NCI-H345 treated with DMSO at 0.1 percent for 48 hours (cell line): Measurements from ENCODE around the gene KCNQ1OT1.

Experiments used
- DNase-seq: peaks from one replicate; lab custom pipeline; 2025; ENCODE audit not compliant: unreplicated experiment; lab: John Stamatoyannopoulos, UW

Gene KCNQ1OT1

DNA sequence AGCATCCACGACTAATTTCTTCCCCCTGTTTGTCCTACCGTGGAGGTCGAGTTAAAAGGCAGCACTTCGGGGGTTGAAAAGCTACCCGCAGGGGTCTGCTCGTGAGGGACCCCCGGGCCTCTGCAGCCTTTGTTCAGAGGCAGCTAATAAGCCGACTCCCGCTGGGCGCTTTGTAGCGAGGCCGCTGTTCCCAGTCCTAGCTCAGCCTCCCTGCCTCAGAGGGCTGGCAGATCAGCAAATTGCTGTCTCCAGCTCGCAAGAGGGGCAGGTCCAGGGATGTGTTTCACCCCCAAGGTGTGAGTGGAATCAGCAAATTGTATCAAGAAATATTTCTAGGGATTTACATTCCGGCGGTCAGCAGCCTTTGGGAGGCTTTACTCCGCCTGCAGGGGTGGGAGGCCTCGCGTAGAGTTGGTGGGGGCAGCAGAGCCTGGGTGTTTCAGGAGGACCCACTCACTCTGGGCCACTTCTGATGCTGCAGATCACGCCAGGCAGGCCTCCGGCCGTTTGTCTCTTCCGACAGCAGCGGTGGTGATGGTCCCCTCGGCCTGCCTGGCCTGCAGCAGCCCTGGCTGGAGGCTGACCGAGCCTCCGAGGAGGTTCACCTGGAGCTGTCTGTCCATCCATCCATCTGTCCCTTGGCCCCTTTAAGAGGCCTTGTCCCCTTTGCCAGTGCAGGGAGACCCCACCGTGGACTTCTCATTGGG, 21.6 kb upstream of the KCNQ1OT1 start:
- no peak for DNase-seq

- no peak for DNase-seq
These were observed 20.2 kb upstream of the KCNQ1OT1 start for GRCh38 chr11:2719831-2720590.

DNA sequence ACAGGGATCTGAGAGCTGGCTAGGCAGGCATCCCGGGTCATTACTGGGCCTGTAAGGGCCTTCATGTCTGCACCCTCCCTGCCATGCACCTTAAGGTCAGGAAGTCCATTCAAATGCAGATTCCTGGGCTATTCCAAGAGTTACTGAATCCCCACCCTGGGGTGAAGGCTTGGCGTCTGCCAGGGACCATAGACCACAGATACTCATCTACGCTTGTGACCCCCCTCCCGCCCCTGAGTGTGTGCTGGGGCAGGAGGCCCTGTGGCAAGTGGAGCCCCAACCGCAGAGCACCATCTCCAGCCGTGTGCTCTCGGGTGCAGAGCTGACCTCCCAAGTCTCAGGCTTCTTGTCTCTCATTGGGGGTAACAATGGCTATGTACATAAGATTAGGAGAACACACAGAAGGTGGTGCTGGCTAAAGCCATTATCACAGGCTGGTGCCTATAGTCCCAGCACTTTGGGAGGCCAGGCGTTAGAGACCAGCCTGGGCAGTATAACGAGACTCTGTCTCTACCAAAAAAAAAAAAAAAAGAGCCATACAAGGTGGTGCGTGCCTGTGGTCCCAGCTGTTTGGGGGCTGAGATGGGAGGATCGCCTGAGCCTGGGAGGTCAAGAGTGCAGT, 19.1 kb upstream of the KCNQ1OT1 start:
- no peak for DNase-seq

DNA sequence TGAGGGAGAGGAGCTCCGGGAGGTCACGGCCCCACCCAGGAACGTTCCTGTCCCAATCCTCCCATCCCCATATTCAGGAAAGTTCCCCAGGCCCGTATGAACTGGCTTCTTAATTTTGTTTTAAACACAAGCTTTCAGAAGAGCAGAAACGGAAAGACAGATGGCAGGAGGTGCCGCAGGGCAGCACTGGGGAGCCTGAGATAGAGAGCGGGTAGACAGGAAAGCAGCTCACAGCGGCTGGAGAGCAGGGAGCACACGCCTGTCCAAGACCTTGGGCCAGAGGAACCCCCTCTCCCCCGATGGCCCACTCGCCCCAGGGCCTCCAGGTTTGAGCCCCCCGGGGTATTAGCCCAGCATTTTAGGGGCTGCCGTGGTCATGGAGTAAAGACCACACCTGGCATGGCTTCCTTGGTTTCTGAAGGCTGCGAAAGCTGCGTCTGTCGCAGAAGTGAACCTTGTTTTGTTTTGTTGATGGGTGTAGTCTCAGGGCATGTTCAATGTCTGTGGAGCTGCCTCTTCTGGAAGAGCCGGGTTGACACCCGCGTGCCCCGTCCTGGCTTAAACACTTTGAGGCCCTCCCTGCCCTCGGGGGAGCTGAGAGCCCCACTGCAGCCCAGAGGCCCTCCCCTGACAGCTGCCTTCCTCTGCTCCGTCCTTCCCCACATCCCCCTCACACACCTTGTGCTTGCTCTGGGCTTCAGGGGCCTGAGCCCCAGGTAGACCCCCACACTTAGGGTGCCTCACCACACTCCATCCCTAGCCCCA, 17.9 kb upstream of the KCNQ1OT1 start:
- no peak for DNase-seq

DNA sequence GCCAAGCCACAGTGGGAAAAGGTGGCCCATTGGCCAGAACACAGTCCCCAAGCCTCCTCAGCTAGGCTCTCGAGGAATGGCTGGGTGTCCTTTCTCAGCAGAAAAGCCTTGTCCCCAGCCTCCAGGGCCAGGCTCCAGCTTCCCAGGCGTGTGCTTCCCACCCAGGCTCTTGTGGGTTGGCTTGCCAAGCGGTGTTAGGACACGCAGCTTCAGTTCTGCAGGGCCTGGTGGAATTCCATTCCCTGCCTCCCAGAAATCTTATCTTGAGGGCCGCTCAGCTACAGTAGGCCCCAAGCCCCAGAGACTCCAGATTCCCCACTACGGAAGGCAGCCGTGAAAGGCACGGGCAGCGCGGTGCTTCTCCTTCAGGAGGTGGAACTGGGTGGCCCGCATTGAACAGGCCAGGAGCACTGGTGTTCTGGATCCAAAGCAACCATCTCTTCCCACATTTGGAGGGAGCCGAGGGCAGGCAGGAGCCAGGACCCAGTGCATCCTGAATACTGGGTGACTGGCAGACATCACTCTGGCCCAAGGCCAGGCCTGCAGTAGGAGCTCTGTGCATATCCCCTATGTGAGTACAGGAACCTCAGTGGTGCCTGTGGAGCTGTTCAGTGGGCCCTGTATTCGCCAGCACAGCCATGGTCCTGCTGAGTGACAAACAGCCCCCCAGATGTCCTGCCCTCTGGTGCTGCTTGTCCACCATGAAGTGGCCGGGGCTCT, 16.7 kb upstream of the KCNQ1OT1 start:
- no peak for DNase-seq

DNA sequence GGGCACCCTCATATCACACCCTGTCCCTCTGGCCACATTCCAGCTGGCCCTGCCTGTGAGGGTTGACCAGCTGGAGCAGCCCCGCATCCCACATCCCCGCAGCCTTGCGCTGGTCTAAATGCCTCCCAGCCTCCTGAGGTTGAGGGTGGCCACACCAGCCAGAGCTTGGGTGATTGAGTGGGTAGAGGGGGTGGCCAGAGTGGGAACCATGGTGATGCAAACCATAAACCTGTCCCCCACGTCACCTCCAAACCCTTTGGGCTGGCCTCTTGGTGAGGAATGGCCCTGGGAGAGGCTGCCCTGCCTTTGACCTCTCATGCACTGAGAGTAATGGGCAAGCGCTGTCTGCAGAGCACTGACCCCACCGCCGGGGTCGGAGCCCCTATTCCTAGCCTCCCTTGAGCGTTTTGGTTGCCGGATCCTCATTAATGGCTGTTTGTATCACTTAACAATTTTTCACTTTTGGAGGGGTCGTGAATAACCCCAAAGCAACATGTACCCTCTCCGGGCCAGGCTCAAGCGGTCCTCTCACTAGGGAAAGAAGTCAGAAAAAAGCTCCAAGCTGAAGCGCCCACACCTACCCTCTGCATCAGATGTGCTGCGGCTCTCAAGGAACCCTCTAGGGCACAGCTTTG, 16.0 kb upstream of the KCNQ1OT1 start:
- no peak for DNase-seq

DNA sequence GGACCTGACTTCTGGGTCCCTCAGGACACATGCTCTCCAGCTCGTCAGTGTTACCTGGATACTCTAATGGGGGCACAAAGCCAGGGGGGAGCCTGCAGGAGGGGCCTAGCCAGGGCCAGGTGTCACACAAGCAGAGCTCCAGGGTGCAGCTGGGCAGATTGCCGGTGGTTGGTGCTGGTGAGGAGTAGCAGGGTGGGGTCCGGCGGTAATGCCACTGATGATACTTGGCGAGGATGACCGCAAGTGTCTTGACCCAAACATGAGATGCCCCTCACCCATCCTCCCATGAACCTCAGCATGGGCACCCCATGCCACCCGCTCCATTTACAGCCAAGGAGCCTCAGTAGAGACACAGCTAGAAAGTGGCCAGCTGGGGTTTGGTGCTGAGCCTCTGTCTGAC, 15.1 kb upstream of the KCNQ1OT1 start:
- no peak for DNase-seq

DNA sequence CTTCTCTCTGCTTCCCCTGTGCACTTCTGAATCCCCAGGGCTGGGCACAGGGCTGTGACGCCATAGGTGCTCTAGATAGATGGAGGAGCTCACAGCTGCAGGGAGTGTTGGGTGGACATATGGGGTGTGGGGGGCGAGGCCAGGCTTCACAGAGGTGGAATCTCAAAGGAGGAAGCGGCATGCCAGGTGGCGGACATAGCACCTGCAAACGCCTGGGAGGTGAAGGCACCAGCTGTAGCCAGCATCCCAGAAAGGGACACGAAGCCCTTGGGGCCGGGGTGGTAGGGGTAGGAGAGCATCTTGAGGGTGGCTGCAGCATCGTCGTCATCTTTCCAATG, 14.6 kb upstream of the KCNQ1OT1 start:
- no peak for DNase-seq

DNA sequence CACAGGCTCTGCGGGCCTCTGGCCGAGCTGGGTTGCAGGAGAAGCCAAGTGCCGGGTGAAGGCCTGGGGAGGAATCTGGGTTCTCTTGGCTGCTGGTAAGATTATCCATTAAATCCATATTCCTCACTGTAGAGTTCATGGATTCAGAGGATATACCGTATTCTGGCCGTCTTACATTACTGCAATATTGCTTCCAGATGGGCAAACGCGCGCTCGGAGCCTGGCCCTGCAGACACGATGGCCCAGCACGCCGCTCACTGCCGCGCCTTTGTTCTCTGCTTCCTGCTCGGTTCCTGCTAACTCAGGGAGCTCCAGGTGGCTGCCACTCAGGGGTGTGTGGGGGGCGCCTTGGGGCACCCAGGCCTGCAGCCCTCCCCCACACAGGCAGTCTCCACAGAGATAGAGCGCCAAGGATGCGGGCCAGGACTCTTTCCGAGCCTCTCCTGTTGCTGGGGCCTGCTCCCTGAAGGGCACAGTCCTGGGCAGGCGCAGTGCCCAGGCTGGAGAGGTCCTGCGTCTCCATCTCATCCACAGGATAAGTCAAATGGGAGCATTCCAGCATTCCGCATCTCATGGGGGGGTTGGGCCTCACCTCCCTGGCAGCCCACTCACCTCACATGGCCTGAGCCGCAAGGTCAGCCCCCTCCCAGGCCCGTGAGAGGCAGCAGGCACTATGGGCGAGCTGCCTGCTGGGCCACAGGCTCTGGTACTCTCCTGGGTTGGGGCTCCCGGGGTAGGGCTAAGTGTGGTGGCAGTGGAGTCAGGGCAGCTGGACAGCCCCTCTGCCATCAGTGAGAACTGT, 14.1 kb upstream of the KCNQ1OT1 start:
- no peak for DNase-seq

DNA sequence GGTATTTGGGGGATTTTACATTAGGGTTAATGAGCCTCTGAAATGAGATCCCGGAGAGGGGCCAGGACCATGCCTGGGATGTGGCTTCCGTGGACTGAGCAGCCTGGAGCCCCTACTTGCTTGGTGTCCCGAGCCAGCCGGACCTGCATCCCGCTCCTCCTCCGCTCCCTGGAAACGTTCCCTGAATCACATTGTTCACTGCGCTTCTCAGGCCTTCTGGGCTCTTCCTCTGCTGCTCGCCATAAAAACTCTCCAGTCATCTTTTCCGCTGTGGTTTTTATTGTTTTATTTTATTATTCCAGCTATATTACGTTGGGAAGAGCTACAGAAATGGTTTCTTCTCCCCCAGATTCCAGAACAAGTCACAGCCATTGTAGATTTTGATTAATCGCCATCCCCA, 13.3 kb upstream of the KCNQ1OT1 start:
- DNase-seq: no peak

GRCh38 chr11:2711161-2711560, 11.4 kb upstream of the KCNQ1OT1 start:
- no peak for DNase-seq

- DNase-seq: no peak
These were observed 9.6 kb upstream of the KCNQ1OT1 start for GRCh38 chr11:2709429-2709828.

- no peak for DNase-seq
These were observed 9.0 kb upstream of the KCNQ1OT1 start for GRCh38 chr11:2708757-2709281.

DNA sequence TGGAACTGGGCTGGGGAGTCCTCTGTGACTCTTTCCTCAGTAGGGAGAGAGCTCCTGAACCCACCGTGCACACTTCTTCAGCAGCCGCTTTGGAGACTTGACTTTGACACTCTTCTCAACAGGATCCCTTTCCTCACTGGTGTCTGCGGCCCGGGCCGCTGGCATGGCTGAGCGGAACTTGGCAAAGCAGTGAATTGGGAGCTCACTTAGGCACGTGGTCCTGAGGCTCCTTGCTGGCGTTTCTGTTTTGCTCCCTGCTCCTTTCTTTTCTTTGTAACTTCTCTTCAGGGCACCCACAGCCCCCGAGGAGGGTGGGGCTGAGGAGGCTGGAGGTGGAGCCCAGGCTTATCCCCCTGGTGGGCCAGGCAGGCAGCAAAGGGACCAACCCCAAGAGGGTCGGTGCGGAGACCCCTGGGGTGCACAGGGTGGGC, 8.4 kb upstream of the KCNQ1OT1 start:
- DNase-seq: no peak

GRCh38 chr11:2707736-2708135, 7.9 kb upstream of the KCNQ1OT1 start:
- DNase-seq: no peak

- DNase-seq: no peak
These were observed 6.5 kb upstream of the KCNQ1OT1 start for GRCh38 chr11:2706321-2706720.

GRCh38 chr11:2704896-2705606, 5.3 kb upstream of the KCNQ1OT1 start:
- DNase-seq: no peak

DNA sequence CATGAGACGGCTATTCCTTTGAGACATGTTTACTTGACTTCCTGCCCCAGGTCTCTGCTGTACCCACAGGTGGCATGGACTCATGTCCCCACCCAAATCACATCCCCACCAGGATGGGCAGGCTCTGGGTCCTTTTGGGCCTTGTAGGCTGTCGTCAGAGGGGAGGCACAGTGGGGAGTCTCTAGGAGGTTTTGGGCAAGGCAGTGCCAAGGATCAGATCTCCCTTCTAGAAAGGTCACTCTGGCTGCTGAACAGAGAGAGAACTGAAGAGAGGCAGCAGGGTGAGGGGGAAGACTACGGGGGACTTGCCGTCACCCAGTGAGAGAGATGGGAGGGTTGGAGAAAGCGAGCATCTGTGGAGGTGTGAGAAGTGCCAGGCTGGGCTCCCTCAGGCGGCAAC, 4.6 kb upstream of the KCNQ1OT1 start:
- no peak for DNase-seq
